ES-I3 (cell line): ENCODE measurements around the gene ADCY10.

Source experiments
- H3K36me3 ChIP-seq: 2 replicates; pipeline ENCODE4 v1.6.1; 2013; ENCODE audit warnings: mild to moderate bottlenecking, low read length, control low read depth, moderate library complexity; ENCODE audit not compliant: insufficient read depth
- H3K4me1 ChIP-seq: 2 replicates; pipeline ENCODE4 v1.6.1; 2013; ENCODE audit warnings: mild to moderate bottlenecking, control low read depth, low read length; ENCODE audit not compliant: insufficient read depth
- H3K9ac ChIP-seq: 2 replicates; pipeline ENCODE4 v1.6.1; 2013; ENCODE audit warnings: low read depth, mild to moderate bottlenecking, low read length, moderate library complexity
- H3K9me3 ChIP-seq: 2 replicates; pipeline ENCODE4 v1.6.1; 2013; ENCODE audit warnings: mild to moderate bottlenecking, low read length, moderate library complexity; ENCODE audit not compliant: control insufficient read depth, insufficient read depth

The ADCY10 gene

DNA sequence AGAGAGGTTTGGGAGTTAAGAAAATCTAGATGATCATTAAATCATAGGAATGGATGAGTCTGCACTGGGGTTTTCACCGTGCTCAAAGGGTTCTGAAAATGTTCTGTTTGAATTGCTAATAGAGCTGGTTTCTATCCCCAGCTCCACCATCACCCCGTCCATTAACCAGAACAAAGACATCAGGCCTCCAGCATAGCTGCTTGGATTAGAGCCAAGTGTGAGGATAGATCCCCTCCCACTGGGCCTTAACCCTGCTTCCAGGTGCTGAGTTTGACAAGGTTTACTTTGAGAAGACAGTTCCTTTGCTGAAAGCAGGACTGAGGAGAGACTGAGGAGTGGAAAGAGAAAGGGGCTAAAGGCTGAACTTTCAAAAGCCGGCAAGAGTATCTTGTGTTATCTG, 143.8 kb downstream of the ADCY10 start:
- H3K36me3 ChIP-seq: peaks cover 5% of the 10 kb centered on the region
- H3K9me3 ChIP-seq: no peaks in the 10 kb centered on the region
- H3K4me1 ChIP-seq: no peaks in the 10 kb centered on the region
- H3K9ac ChIP-seq: no peak overlapping the region

DNA sequence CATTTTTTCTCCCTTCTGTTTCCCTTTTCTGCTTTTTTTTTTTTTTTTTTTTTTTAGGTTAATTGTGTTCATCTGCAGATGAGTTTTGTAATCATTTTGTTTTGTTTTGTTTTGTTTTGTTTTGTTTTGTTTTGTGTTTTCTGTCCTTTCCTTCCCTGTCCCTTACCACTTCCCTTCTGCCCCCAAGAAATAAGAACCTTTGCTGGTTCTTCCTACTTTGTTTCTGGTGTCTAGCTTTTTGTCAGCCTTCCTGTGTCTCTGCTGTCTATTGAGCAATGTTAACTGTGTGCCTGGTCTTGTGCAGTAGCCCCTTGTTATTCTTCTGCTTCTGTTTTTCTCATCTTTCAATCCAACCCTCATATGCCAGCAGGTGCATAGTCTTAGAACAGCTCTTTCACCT, 146.2 kb downstream of the ADCY10 start:
- Histone ChIP-seq H3K36me3 (peaks cover 5% of the 10 kb centered on the region), H3K9ac (no peak overlapping the region), H3K4me1 (no peaks in the 10 kb centered on the region), H3K9me3 (no peaks in the 10 kb centered on the region)

DNA sequence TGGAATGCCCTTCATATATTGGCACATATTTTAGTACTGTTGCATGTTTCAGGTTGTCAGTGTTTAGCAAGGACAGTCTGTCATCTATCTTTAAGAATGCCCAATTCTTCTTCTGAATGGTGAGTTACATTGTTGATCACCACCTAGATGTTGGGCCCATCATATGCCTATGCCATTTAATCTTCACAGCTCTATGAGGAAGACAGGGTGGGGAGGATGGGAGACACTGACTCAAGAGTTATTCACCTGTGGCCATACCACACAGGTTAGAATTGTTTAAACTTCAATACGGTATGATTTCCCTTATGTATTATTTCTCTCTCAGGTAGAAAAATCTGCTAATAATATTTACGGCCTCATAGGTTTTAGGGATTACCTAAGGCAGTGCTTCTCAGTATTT, 147.4 kb downstream of the ADCY10 start:
- Histone ChIP-seq H3K36me3 (peaks cover 5% of the 10 kb centered on the region), H3K9ac (no peak overlapping the region), H3K4me1 (no peaks in the 10 kb centered on the region), H3K9me3 (no peaks in the 10 kb centered on the region)

DNA sequence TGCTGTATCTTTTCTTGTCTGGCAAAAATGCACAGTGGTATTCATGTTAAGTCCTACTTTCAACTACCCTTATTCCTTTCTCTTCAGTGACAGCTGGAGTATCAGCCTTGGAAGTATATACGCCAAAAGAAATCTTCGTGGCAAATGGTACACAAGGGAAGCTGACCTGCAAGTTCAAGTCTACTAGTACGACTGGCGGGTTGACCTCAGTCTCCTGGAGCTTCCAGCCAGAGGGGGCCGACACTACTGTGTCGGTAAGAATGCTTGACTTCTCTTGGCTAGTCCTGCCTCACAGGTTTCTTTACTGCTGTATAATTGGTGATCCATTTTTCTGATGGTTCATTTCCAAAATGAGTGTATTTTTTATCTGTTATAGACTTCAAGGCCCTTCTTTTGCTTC, 148.4 kb downstream of the ADCY10 start:
- H3K36me3 ChIP-seq: peaks cover 5% of the 10 kb centered on the region
- no peaks in the 10 kb centered on the region for H3K4me1 ChIP-seq
- H3K9me3 ChIP-seq: no peaks in the 10 kb centered on the region
- no peak overlapping the region for H3K9ac ChIP-seq

DNA sequence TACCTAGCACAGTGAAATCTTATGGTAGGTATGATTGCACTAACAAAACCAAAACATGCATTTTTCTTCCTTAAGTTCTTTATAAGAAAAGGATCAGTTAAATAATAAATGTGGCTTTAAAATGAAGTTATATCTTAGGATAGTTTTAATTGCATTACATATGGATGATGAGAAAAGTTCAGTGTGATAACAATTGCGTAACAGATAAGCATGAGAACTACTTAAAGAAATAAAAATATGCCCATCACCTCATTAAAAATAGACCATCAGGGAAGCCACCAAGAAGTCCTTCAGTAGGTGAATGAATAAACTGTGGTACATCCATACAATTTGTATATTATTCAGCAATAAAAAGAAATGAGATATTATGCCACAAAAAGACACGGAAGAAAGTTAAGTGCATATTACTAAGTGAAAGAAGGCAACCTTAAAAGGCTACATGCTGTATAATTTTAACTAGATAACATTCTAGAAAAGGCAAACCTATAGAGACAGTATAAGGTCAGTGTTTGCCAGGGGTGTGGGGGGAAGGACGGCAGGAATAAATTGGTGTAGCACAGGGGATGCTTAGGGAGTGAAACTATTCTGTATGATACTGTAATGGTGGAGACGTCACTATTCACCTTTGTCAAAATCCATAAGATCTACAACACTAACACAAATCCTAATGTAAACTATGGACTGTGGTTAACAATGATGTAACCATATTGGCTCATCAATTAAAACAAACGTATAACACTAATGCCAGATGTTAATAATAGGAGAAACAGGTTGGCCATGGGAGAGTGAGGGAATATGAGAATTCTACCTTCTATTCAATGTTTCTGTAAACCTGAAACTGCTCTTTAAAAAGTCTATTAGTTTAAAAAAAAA, 149.2 kb downstream of the ADCY10 start:
- Histone ChIP-seq H3K9me3 (no peaks in the 10 kb centered on the region), H3K9ac (no peak overlapping the region), H3K4me1 (no peaks in the 10 kb centered on the region), H3K36me3 (peaks cover 5% of the 10 kb centered on the region; the same call in 1 of the 2 replicates)

DNA sequence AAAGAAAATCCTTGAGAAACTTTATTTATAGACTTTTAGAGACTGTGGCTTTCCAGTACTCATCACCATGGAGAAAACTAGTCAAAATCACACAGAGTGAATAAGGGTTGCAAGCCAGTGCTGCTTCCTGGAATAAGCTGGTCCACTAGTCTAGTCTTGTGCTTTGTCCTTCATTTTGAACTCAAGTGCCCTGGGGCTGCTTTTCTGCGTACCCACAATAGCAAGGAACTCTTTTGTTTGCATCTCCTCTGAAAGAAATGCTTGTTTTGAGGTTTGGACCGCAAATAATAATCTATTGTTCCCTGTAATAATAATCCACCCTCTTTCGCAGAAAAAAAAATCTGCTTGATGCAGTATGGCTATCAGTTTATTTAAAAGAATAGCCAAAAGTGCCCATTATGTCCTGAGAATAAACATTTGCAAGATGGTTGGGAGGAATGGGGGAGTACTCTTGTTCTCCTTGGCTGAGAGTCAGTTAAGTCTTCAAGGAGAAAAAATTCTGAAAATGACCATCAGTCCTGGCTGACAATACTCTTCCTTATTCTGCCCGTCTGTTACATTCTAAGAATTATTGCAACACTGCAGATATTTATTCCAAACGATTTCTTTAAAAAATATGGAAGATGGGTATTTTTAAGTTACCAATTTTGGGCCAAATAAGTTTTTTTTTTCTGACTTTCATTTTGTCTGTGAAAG, 150.3 kb downstream of the ADCY10 start:
- Histone ChIP-seq H3K9ac (no peak overlapping the region), H3K36me3 (peaks cover 5% of the 10 kb centered on the region; the same call in 1 of the 2 replicates), H3K4me1 (no peaks in the 10 kb centered on the region), H3K9me3 (no peaks in the 10 kb centered on the region)

DNA sequence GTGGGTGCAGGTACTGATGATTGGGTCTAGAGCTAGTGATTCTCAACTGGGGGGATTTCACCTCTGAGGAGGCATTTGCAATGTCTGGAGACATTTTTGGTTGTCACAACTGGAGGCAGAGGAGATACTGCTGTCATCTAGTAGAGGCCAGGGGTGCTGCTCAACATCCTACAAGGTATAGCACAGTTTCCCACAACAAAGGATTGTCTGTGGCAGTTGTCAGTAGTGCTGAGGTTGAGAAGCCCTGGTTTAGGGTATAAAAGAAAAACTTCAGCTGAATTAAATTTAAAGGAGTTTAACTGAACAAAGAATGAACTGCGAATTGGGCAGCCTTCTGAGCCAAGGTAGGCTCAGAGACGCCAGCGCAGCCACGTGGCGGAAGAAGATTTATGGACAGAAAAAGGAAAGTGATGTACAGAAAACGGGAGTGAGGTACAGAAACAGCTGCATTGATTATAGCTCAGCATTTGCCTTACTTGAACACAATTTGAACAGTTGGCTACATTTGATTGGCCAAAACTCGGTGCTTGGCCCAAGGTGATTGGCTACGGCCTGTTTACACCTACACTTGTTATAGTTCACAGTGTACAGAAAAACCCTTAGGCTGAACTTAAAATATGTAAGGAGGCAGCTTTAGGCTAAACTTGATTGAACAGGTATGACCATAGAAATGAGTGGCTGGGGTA, 151.7 kb downstream of the ADCY10 start:
- Histone ChIP-seq H3K9ac (no peak overlapping the region), H3K36me3 (no peaks in the 10 kb centered on the region), H3K9me3 (no peaks in the 10 kb centered on the region), H3K4me1 (no peaks in the 10 kb centered on the region)

DNA sequence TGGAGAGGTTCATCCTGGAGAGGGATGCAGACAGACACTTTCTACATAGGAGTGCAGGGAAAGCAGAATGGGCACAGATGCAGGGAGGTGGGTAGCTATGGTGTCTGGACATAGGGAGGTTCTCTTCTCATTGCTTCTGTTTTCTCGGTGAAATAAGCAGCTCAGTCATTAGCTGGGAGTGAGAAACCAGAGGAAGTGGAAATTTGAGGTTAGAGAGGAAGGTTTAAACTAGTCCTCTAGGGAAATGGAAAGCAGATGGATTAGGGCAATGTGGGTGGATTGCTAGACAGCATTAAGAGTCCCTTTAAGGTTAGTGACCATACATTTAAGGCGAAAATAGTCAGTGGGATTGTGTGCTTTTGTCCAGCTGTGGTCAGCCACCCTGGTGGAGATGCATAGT, 152.5 kb downstream of the ADCY10 start:
- Histone ChIP-seq H3K4me1 (no peaks in the 10 kb centered on the region), H3K9ac (no peak overlapping the region), H3K9me3 (no peaks in the 10 kb centered on the region), H3K36me3 (no peaks in the 10 kb centered on the region)
